ENCODE measurements around the gene TMX2. TPM values are rescaled to one million over a fixed set of nuclear protein-coding genes. Genes with fewer than 3 reads are reported as not detected.

TMX2 gene
- total RNA-seq, 1 donor from 2014 or later = 84.4 TPM

GRCh38 chr11:57776031-57776521 is 63.7 kb downstream of the TMX2 start:
- H3K4me1 Mint-ChIP-seq (ENCODE audit: unreplicated experiment) = peaks cover 77% of the 10 kb centered on the region

GRCh38 chr11:57776577-57777210 is 64.3 kb downstream of the TMX2 start:
- H3K27ac Mint-ChIP-seq = peak overlapping the region; percentile 97
- peaks cover 9% of the 10 kb centered on the region for H3K36me3 Mint-ChIP-seq
- H3K27me3 Mint-ChIP-seq = no peaks in the 10 kb centered on the region
- peak overlapping the region; percentile 40 for H3K4me3 Mint-ChIP-seq
- H3K4me1 Mint-ChIP-seq (ENCODE audit: unreplicated experiment) = peaks cover 77% of the 10 kb centered on the region
- no peak for TF ChIP-seq CTCF (conservative IDR thresholded peaks at IDR 0.05)
- H3K9me3 Mint-ChIP-seq = no peaks in the 10 kb centered on the region
- DNase-seq (ENCODE audit: extremely low spot score, unreplicated experiment) = no peak

More at GRCh38 chr11:57776031-57776521, 63.7 kb downstream of the TMX2 start:
- no peaks in the 10 kb centered on the region for H3K9me3 Mint-ChIP-seq
- H3K27ac Mint-ChIP-seq = peak overlapping the region; percentile 97
- H3K27me3 Mint-ChIP-seq = no peaks in the 10 kb centered on the region
- TF ChIP-seq CTCF (conservative IDR thresholded peaks at IDR 0.05) = no peak
- peak overlapping the region; percentile 40 for H3K4me3 Mint-ChIP-seq
- DNase-seq (ENCODE audit: extremely low spot score, unreplicated experiment) = no peak
- H3K36me3 Mint-ChIP-seq = peaks cover 8% of the 10 kb centered on the region

GRCh38 chr11:57777969-57778317 is 65.5 kb downstream of the TMX2 start:
- peaks cover 12% of the 10 kb centered on the region for H3K36me3 Mint-ChIP-seq
- DNase-seq (ENCODE audit: extremely low spot score, unreplicated experiment) = no peak
- peak overlapping the region; percentile 97 for H3K27ac Mint-ChIP-seq
- peaks cover 71% of the 10 kb centered on the region for H3K4me1 Mint-ChIP-seq (ENCODE audit: unreplicated experiment)
- no peak for TF ChIP-seq CTCF (conservative IDR thresholded peaks at IDR 0.05)
- no peaks in the 10 kb centered on the region for H3K9me3 Mint-ChIP-seq
- peak overlapping the region; percentile 72 for H3K4me3 Mint-ChIP-seq
- no peaks in the 10 kb centered on the region for H3K27me3 Mint-ChIP-seq

- Mint-ChIP-seq H3K4me1 (ENCODE audit: unreplicated experiment) (peaks cover 70% of the 10 kb centered on the region), H3K27me3 (no peaks in the 10 kb centered on the region), H3K27ac (peak overlapping the region; percentile 97), H3K36me3 (peaks cover 12% of the 10 kb centered on the region), H3K9me3 (no peaks in the 10 kb centered on the region), H3K4me3 (peak overlapping the region; percentile 72)
- no peak for TF ChIP-seq CTCF (conservative IDR thresholded peaks at IDR 0.05)
- peak; percentile 87 for DNase-seq (ENCODE audit: extremely low spot score, unreplicated experiment)
These were observed 66.1 kb downstream of the TMX2 start for GRCh38 chr11:57778318-57779037.

GRCh38 chr11:57779276-57779675 is 66.9 kb downstream of the TMX2 start:
- Mint-ChIP-seq H3K27ac (peak overlapping the region; percentile 97), H3K36me3 (peaks cover 12% of the 10 kb centered on the region), H3K9me3 (no peaks in the 10 kb centered on the region), H3K4me3 (peak overlapping the region; percentile 72), H3K4me1 (ENCODE audit: unreplicated experiment) (peaks cover 66% of the 10 kb centered on the region), H3K27me3 (no peaks in the 10 kb centered on the region)
- DNase-seq (ENCODE audit: extremely low spot score, unreplicated experiment) = no peak
- TF ChIP-seq CTCF (conservative IDR thresholded peaks at IDR 0.05) = peak; percentile 34

Data from type B pancreatic cell (in vitro differentiated cells).